NCI-H1930 (cell line): Measurements from ENCODE around the gene B3GNT8.
"Not testable (repeated sequence)": the region's sequence is repeated elsewhere in the genome, so short reads cannot be mapped to it uniquely, and the experiment has no call there.

ENCODE experiments used
- DNase-seq, 2 experiments: peaks; one replicate each; lab custom pipeline; 2025; lab: John Stamatoyannopoulos, UW

B3GNT8 gene, protein sequence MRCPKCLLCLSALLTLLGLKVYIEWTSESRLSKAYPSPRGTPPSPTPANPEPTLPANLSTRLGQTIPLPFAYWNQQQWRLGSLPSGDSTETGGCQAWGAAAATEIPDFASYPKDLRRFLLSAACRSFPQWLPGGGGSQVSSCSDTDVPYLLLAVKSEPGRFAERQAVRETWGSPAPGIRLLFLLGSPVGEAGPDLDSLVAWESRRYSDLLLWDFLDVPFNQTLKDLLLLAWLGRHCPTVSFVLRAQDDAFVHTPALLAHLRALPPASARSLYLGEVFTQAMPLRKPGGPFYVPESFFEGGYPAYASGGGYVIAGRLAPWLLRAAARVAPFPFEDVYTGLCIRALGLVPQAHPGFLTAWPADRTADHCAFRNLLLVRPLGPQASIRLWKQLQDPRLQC

GRCh38 chr19:41426952-41427646 lies at the start of gene B3GNT8:
Gene B3GNT8, minus strand, starts transcription at chr19:41427374. Its CDS starts 596 bp downstream, at chr19:41426778.
- no peak for DNase-seq

DNA sequence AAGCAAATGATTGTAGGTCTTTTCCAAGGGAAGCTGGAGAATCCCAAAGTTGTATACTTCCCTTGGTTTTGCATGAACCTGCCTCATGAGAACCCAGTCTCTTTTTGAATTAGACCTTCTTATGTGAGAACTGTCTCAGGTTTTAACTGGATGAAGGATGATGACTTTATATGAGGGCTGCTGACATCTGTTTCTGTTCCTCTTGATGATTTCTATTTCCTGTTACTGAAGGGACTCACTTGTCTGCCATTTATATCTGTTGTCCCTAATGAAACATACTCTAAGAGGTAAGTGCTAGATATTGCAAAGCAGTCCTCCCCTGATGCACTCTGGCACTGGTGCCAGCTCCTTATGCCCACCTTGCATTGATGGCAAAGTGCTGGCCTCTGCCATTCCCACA lies 49.4 kb upstream of the B3GNT8 start:
- DNase-seq, result no peak

DNA sequence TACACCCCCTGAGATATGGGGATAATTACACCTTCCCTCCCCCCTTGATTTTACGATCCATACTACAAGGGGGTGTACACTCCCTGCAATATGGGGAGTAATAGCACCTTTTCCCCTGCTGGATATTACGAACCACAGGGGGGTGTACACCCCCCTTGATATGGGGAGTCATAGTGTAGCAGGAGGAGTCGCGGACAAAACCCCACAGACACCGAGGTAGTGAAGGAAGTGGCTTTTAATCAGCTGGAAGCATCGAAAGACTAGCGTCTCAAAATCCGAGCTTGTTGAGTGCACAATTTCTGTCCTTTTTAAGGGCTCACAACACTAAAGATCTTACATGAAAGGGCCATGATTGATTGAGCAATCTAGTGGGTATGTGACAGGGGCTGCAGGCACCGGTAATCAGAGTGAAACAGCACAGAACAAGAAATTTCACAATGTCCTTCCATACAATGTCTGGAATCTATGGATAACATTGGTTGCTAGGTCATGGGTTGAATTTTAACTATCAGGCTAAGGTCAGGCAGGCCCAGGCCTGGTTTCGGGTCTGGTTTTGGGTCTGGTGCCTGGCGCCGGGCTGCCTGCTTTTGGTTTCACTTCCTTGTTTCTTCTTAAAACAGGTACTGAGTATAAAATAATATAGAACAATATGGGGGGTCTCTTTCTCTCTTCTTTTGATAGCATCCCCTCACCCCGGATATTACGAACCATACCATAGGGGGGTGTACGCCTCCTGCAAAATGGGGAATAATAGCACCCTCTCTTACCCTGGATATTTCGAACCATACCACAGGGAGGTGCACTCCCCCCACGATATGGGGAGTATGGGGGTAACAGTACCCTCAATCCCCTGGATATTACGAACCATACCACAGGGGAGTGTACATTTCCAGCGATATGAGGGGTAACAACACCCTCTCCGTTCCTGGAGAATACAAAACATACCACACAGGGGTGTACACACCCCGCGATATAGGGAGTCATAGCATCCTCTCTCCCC lies 36.4 kb upstream of the B3GNT8 start:
- DNase-seq, result not testable (repeated sequence)

GRCh38 chr19:41462497-41462896 lies 35.3 kb upstream of the B3GNT8 start:
- DNase-seq, result no peak

DNA sequence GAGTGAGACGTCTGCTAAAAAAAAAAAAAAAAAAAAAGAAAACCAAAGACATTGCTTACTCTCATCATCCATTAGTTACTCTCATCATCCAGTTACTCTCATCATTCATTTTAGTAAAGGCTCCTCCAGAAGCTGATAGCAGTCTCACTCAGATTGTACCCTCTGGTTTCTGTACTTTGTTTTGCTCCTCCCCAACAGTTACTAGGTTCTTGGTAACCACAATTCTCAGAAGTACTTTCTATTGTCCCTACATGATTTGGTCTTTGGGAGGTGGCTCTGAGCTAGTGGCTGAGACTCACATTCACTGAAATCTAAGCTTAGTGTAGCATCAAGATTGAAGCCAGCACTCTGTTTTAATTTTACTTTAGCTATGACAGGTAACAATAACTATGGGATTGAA lies 30.1 kb upstream of the B3GNT8 start:
- no peak for DNase-seq

GRCh38 chr19:41456342-41456918 lies 29.3 kb upstream of the B3GNT8 start:
- no peak for DNase-seq

- DNase-seq, result no peak
Observed at GRCh38 chr19:41455936-41456335, 28.8 kb upstream of the B3GNT8 start.

- no peak for DNase-seq
Observed at GRCh38 chr19:41452584-41453275, 25.6 kb upstream of the B3GNT8 start.

DNA sequence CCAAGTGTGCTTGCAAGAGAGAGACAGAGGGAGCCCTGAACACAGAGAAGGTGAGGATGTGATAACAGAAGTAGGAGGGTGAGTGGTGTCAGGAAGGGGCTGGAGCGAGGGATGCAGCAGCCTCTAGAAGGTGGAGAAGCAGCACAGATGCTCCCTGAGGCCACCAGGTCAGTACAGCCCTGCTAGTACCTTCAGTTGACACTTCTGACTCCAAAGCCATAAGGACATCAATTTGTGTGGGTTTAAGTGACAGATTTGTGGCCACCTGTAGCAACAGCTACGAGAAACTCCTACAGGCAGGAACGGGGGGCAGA lies 22.6 kb upstream of the B3GNT8 start:
- DNase-seq, result no peak

GRCh38 chr19:41449079-41449864 lies 22.1 kb upstream of the B3GNT8 start:
- DNase-seq, result peak; percentile 69 to 76

DNA sequence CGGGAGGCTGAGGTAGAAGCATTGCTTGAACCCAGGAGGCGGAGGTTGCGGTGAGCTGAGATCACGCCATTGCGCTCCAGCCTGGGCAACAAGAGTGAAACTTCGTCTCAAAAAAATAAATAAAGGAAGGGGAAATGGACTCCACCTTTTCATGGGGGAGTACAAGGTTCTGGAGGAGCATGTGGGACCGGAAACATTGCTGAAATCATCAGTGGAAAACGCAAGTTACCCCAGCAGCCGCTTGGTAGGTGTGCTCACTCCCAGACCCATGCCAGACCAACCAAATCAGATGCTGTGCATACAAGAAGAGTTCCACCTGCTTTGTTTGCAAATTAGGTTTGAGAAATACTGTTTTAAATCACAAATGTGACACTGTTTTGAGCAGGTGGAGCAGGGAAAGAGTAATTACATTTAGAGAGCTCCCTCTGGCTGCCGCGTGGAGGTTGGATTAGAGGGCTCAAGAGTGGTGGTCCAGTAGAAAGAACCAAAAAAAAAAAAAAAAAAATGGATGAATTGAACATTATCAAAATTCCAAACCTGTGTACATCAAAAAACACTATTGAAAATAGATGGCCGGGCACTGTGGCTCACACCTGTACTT lies 20.7 kb upstream of the B3GNT8 start:
- no peak for DNase-seq

DNA sequence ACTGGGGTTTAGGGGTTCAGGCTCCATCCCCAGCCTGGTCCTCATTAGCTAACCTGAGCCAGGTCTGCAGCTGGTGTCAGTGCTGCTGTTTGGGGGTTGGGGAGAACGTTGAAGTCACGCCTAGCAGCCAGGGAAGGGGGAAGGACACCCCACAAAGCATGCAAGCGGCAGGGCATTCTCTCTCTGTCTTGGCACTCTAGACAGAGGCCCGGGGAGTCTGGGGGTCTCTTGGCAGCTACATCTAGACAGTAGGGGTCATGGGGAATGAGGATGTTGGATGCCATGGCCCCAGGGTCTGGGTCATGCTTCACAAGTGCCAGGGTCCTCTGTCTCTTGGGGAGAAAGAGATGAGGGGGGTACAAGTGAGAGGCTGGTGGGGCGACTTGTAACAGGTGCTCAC lies 18.4 kb upstream of the B3GNT8 start:
- no peak for DNase-seq

GRCh38 chr19:41443813-41444455 lies 16.8 kb upstream of the B3GNT8 start:
- DNase-seq, result no peak

DNA sequence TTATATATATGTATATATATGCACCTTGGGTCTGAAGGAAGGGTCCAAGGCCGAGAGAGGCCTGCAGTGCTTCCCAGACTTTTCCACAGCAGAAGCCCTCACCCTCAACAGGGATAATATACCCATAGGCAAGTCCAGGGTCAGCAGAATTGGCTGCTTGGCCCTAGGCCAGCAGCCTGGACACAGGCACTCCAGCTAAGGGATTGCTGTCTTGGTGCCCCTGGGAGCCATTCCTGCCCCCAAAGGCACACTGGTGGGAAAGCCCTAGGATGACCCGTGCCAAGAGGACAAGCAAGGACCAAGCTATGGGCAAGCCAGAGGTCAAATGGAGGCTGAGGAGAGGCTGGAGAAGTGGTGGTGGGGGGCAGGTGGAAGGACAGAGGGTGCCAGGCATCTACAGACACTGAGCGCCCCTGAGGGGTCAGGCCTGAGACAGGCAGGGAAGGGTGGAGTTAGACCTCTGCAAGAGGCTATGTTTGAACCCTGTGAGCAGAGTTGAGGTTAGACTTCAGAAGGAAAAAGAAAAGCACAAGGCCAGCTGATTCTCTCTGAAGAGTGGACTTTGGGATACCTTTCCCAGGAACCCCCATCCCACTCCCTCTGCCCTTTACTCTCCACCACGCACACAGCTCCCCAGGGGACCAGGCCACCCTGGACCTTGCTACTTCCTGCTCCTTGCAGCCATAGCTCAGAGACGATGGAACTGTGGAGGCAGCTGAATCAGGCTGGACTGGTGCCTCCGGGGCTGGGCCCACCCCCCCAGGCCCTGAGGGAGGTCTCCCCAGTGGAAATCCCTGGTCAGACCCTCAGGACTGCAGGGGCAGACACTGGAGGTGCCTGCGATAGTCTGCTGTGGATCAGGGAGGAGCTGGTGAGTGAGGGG lies 15.5 kb upstream of the B3GNT8 start, which contains the start of gene ERICH4:
ERICH4 (plus strand) TSS at position 684 of the 883 bp plus-strand sequence; CDS start at position 698, 14 bp downstream.
- no peak for DNase-seq

GRCh38 chr19:41441321-41441945 lies 14.3 kb upstream of the B3GNT8 start:
- no peak for DNase-seq

GRCh38 chr19:41439441-41440222 lies 12.5 kb upstream of the B3GNT8 start, which contains the start of gene DMAC2:
Gene DMAC2, minus strand, starts transcription at chr19:41439912. Its CDS starts 13 bp downstream, at chr19:41439899.
- DNase-seq, result peak; percentile 99
